ENCODE data around the gene SLC16A4.
"Not testable (repeated sequence)": the region's sequence is repeated elsewhere in the genome, so short reads cannot be mapped to it uniquely, and the experiment has no call there.

SLC16A4 gene

GRCh38 chr1:110407260-110408210 lies 16.7 kb upstream of the SLC16A4 start, which contains the start of gene LAMTOR5:
TSS of gene LAMTOR5 (minus strand) at chr1:110407694. CDS start at chr1:110407620, 74 bp downstream.
- DNase-seq: peak; percentile 94

DNA sequence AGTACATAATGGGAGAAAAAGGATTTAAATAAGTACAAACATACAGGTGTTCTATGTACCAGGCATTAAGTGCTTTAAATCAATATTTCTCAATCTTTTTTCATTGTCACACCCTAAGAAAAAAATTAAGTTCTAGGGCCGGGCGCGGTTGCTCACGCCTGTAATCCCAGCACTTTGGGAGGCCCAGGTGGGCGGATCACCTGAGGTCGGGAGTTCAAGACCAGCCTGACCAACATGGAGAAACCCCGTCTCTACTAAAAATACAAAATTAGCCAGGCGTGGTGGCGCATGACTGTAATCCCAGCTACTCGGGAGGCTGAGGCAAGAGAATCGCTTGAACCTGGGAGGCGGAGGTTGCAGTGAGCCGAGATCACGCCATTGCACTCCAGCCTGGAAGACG lies 15.6 kb upstream of the SLC16A4 start:
- DNase-seq: not testable (repeated sequence)

GRCh38 chr1:110404401-110404800 lies 13.6 kb upstream of the SLC16A4 start:
- DNase-seq: no peak

DNA sequence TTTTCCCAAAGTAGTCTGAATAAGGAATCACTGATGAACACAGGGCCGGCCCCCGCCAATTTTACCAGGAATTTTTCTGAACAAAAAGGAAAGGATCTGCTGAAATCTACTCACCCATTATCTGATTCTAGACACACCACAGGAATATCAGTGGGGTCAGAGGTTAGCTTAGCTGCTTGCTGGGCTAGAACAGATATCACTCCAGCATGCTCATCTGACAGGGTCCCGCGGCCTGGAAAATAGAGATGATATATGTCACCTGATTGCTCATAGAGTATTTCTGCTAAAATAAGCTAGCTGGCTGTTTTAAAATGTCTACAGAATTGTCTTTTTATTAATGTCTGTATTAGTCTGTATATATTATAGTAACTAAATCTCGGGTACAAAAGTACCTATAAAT lies 13.0 kb upstream of the SLC16A4 start:
- no peak for DNase-seq

DNA sequence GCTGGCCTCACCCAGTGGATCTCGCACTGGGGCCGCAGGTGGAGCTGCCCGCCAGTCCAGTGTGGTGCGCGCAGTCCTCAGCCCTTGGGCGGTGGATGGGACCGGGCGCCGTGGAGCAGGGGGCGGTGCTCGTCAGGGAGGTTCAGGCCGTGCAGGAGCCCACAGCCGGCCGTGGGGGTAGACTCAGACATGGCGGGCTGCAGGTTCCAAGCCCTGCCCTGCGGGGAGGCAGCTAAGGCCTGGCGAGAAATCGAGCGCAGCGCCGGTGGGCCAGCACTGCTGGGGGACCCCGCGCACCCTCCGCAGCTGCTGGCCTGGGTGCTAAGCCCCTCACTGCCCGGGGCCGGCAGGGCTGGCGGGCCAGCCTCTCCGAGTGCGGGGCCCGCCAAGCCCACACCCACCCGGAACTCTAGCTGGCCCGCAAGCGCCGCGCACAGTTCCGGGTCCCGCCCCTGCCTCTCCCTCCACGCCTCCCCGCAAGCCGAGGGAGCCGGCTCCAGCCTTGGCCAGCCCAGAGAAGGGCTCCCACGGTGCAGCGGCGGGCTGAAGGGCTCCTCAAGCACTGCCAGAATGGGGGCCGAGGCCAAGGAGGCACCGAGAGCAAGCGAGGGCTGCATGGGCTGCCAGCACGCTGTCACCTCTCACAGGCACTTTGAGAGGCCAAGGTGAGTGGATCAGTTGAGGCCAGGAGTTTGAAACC lies 5.6 kb upstream of the SLC16A4 start:
- not testable (repeated sequence) for DNase-seq

DNA sequence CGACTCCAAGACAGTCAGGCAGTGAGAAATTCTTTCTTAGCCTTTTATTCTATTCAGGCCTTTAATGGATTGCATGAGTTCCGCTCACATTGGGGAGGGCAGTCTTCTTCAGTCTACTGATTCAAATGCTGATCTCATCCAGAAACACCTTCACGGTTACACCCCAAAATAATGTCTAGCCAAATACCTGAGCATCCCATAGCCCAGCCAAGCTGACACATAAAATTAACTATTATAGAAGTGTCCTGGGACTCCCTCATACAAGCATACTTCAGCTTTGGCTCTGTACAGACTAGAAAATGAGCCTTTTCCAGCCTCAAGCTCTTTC lies 3.6 kb upstream of the SLC16A4 start:
- DNase-seq: no peak

GRCh38 chr1:110393691-110394492 lies 3.1 kb upstream of the SLC16A4 start:
- DNase-seq: no peak

- no peak for DNase-seq
Measured at GRCh38 chr1:110393286-110393685, 2.5 kb upstream of the SLC16A4 start.

DNA sequence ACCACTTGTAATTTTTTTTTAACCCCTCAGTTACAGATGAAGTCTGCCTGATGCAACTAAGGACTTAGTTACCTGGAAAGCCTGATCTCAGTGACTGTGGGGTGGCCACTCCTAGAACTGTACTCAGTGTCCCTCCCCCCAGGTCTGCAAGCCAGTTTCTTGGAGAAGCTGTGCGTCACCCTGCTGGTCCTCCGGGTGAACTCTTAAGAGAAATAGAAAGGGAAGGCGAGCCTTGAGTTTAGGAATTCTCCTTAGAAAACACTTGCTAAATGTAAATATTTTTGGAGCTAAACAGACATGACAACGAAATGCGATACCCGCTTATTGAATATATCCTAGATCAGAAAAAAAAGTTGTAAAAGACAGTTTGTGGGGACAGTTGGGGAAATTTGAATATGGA lies 730 bp downstream of the SLC16A4 start:
- DNase-seq: no peak

DNA sequence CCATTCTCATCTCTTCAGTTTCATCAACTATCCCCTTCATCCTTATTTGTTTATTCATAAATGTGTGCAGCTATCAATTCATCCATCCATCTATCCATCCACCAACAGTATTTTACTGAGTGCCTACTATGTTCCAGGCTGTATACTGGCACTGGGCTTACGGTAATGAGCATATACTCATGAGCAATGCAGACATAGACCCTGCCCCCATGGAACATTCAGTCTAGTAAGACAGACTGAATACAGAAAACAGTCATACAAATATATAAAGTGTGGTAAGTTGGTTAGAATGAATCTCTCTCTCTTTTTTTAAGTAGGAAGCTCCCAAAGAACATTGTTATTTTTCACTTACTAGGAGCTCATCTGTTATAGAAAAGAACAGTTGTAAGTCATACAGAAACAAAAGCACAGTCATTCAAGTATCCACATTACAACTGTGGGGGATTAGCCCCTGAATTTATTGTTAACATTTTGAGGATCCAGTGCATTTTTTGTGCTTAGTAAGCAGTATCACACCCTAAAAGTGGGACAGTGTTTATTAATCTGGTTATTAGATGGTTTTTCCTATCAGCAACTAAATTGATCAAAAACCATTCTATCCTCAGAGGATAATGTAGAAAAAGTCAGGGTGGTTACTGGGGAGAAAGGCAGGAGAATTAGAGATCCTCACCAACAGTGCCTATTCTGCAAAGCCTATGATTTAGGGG lies 3.6 kb downstream of the SLC16A4 start:
- DNase-seq: no peak

- DNase-seq: no peak
Measured at GRCh38 chr1:110385369-110385768, 5.5 kb downstream of the SLC16A4 start.

DNA sequence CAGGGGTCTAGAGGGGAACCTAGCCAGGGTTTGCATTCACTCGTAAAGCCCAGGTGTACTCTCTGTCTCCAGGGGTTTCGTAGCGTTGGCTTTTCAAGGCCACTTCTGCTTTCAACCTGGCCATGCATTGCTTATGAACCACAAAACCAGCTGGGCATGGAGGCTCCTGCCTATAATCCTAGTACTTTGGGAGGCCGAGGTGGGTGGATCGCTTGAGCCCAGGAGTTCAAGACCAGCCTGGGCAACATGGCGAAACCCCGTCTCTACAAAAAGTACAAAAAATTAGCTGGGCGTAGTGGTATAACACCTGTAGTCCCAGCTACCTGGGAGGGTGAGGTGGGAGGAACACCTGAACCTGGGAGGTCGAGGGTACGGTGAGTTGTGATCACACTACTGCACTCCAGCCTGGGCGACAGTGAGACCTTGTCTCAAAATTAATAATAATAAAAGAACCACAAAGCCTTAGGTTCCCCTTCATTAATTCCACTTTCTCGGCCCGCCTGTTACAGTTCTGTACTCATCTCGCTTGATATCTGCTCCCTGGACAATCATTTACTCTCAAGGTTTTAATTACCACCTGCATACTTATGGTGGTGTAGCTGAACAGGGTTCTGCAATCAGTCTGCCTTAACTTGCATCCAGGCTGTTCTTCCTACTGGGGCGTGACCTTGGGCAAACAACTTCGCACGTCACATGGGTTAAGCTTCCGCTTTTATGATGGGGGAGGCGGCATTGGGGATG lies 6.1 kb downstream of the SLC16A4 start:
- no peak for DNase-seq

DNA sequence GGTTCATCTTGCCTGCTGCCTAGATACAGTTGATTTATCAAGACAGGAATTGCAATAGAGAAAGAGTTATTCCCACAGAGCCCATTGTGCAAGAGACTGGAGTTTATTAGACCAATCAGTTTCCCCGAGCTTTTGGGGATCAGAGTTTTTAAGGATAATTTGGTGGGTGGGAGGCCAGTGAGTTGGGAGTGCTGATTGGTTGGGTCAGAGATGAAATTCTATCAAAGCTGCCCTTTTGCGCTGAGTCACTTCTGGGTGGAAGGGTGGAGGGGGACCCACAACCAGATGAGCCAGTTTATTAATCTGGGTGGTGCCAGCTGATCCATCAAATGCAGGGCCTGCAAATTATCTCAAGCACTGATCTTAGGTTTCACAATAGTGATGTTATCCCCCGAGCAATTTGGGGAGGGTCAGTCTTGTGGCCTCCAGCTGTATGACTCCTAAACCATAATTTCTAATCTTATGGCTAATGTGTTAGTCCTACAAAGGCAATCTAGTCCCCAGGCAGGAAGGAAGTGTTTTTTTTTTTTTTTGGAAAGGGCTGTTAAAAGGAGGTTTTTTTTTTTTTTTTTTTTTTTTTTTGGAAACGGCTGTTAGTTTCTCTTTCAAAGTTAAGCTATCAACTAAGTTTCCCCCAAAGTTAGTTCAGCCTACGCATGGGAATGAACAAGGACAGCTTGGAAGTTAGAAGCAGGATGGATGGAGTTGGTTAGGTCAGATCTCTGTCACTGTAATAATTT lies 7.4 kb downstream of the SLC16A4 start:
- no peak for DNase-seq

- no peak for DNase-seq
Measured at GRCh38 chr1:110380672-110381283, 10.0 kb downstream of the SLC16A4 start.

DNA sequence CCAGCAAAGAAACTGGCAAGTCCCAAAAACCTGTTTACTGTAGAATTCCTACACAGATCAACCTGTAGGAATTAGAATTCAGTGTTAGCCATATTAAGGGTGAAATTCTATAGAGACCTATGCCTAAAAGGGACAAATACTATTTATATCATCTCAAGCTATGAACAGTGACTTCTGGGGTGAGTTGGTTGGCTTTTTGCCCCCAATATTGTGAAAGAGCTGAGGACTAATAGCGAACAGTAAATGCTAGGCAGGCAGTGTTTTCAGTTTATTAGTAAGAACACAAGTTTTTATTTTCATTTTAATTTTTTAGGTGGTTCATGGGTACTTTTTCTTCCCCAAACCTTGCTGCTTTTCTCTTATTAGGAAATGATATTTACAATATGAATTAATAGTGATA lies 15.3 kb downstream of the SLC16A4 start:
- no peak for DNase-seq

- DNase-seq: no peak
Measured at GRCh38 chr1:110370827-110371226, 20.0 kb downstream of the SLC16A4 start.

DNA sequence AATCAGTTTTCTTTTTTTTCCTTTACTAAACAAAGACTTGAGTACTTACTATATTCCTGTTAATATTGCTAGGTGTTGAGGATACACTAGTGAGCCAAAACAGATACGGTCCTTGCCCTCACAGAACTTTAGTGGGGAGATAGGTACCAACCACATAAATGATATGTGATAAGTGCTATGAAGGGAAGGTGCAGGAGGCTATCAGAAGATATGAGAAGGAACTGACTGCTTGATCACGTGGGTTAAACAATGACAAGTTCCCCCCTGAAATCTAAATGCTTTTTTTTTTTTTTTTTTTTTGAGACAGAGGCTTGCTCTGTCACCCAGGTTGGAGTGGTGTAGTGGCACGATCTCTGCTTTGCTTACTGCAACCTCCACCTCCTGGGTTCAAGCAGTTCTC lies 26.6 kb downstream of the SLC16A4 start:
- DNase-seq: no peak

DNA sequence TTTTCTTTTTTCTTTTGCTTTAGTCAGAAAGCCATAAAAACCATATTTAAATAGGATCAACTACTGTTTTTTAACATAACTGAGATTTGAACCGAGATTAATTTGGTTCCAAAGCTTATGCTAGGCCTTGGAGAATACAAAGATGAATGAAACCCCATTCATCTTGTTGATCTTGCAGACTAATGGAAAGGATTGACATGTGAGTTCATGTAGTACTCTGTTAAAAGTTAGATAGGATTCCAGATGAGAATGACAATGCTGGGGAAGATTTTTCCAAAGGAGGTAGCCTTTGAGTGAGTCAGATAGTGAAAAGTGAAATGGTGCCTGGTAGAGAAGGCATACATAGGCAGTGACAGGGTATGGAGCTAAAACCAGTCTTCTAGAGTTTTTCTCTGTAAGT lies 29.0 kb downstream of the SLC16A4 start:
- no peak for DNase-seq

DNA sequence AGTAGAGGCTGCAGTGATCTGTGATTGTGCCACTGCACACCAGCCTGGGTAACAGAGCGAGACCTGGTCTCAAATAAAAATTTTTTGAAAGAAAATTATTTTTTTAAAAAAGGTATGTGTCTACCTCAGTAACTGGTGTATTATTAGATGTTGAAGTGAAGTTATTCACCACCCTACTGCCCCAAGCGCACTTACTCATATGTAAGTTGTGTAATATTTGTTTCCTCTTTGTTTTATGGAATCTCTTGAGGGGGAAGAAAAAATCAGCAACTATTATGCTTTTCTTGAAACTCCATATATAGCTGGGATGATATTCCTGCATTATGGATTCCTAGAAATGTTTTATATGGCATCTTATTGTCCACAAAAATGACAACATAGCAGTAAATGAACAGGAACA lies 30.4 kb downstream of the SLC16A4 start:
- no peak for DNase-seq

GRCh38 chr1:110356379-110356778 lies 34.4 kb downstream of the SLC16A4 start:
- no peak for DNase-seq

- DNase-seq: no peak
Measured at GRCh38 chr1:110355321-110355720, 35.5 kb downstream of the SLC16A4 start.
